Measurements from ENCODE around the gene SYCE1L. TPM values are rescaled to one million over a fixed set of nuclear protein-coding genes. Genes with fewer than 3 reads are reported as not detected.
A peak's percentile ranks its signal among the peaks of the same experiment; 100 is the strongest.

Gene SYCE1L
- total and polyA plus RNA-seq, 9 of the 15 experiments (the other 6 are each of a cell fraction or from before 2014, with no cell fraction given): 0.54 to 2.7 (median 1.1) TPM; not detected in 5

DNA sequence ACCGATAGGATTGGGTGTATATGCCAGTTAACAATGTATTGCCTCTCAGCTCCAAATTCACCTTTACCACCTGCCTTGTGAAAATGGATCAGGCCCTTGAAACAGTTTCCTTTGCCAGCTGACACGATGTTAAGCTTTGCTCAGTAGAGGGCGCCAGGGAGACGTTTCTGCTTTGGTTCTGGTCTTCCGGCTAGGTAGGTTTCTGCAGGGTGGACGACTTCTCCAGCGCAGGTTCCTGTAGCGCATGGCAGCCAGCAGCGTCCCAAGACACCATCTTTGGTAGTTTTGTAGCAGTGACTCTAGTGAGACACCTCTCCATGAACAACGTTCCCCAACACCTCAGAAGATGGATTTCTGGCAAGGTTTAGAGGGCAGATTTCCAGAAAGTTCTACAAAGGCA, 24.0 kb downstream of the SYCE1L start (continued):
- TF ChIP-seq, protein P1, sequence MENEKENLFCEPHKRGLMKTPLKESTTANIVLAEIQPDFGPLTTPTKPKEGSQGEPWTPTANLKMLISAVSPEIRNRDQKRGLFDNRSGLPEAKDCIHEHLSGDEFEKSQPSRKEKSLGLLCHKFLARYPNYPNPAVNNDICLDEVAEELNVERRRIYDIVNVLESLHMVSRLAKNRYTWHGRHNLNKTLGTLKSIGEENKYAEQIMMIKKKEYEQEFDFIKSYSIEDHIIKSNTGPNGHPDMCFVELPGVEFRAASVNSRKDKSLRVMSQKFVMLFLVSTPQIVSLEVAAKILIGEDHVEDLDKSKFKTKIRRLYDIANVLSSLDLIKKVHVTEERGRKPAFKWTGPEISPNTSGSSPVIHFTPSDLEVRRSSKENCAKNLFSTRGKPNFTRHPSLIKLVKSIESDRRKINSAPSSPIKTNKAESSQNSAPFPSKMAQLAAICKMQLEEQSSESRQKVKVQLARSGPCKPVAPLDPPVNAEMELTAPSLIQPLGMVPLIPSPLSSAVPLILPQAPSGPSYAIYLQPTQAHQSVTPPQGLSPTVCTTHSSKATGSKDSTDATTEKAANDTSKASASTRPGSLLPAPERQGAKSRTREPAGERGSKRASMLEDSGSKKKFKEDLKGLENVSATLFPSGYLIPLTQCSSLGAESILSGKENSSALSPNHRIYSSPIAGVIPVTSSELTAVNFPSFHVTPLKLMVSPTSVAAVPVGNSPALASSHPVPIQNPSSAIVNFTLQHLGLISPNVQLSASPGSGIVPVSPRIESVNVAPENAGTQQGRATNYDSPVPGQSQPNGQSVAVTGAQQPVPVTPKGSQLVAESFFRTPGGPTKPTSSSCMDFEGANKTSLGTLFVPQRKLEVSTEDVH (IDR thresholded peaks at IDR 0.05; ENCODE audit: low read depth, partially characterized antibody): no peak
- TF ChIP-seq MCM3 (IDR thresholded peaks at IDR 0.05) (no peak), RFX5 (IDR thresholded peaks at IDR 0.05; ENCODE audit: low read depth, low read length) (no peak), FIP1L1 (IDR thresholded peaks at IDR 0.05; ENCODE audit: low read depth, low read length, poor library complexity, severe bottlenecking) (no peak), SRF (CRISPR knock-in tag; IDR thresholded peaks at IDR 0.05) (peak in 1 of 2 experiments; percentile 86; a peak in 1 of 4 replicates), MEF2D (tag; conservative IDR thresholded peaks at IDR 0.05; ENCODE audit: low read depth) (no peak), MYC (IDR thresholded peaks at IDR 0.05; ENCODE audit: low read depth, low read length) (0 out of 2 replicates have a peak, but pooled peaks have one; percentile 17), MYC (CRISPR knock-in tag; IDR thresholded peaks at IDR 0.05; ENCODE audit: borderline replicate concordance, low read depth) (no peak), HCFC1 (IDR thresholded peaks at IDR 0.05; ENCODE audit: low read depth, low read length) (no peak), NCOA1 (IDR thresholded peaks at IDR 0.05; ENCODE audit: low read depth) (no peak), RBM39 (optimal IDR thresholded peaks at IDR 0.05; ENCODE audit: low read depth, low read length) (no peak), TEAD1 (CRISPR knock-in tag; IDR thresholded peaks at IDR 0.05) (no peak), ZNF696 (CRISPR knock-in tag; conservative IDR thresholded peaks at IDR 0.05) (no peak), ETV6 (IDR thresholded peaks at IDR 0.05; ENCODE audit: borderline replicate concordance in 1 of 2, low read depth in 2 of 2, low read length in 1 of 2) (no peak), ETV6 (CRISPR knock-in tag; IDR thresholded peaks at IDR 0.05; ENCODE audit: borderline replicate concordance) (no peak), MYBL2 (IDR thresholded peaks at IDR 0.05; ENCODE audit: low read depth) (no peak), MYBL2 (CRISPR knock-in tag; IDR thresholded peaks at IDR 0.05; ENCODE audit: borderline replicate concordance) (no peak), BRD4 (IDR thresholded peaks at IDR 0.05) (no peak), ESRRB (CRISPR knock-in tag; IDR thresholded peaks at IDR 0.05; ENCODE audit: borderline replicate concordance) (no peak), THRAP3 (IDR thresholded peaks at IDR 0.05; ENCODE audit: borderline replicate concordance) (no peak), TAF15 (IDR thresholded peaks at IDR 0.05; ENCODE audit: low read depth, low read length) (no peak), ERF (CRISPR knock-in tag; IDR thresholded peaks at IDR 0.05) (no peak), SIRT6 (IDR thresholded peaks at IDR 0.05; ENCODE audit: low read depth, low read length) (no peak), HMGN3 (IDR thresholded peaks at IDR 0.05; ENCODE audit: borderline replicate concordance, extremely low read depth, insufficient read length, low read depth, low read length) (no peak), POLR2H (tag; IDR thresholded peaks at IDR 0.05; ENCODE audit: low read depth) (no peak), SPI1 (IDR thresholded peaks at IDR 0.05; ENCODE audit: borderline replicate concordance, low read depth, low read length) (0 out of 2 replicates have a peak, but pooled peaks have one; percentile 12), TRIM24 (IDR thresholded peaks at IDR 0.05) (no peak), RBM22 (IDR thresholded peaks at IDR 0.05; ENCODE audit: low read depth, low read length, poor library complexity, severe bottlenecking) (no peak)
- TF ChIP-seq, protein P2, sequence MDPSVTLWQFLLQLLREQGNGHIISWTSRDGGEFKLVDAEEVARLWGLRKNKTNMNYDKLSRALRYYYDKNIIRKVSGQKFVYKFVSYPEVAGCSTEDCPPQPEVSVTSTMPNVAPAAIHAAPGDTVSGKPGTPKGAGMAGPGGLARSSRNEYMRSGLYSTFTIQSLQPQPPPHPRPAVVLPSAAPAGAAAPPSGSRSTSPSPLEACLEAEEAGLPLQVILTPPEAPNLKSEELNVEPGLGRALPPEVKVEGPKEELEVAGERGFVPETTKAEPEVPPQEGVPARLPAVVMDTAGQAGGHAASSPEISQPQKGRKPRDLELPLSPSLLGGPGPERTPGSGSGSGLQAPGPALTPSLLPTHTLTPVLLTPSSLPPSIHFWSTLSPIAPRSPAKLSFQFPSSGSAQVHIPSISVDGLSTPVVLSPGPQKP (CRISPR knock-in tag; IDR thresholded peaks at IDR 0.05): no peak

Data from K562 (cell line).